Mesenchymal stem cell (in vitro differentiated cells and primary cell): ENCODE data around the gene SPINK2.
A peak's percentile ranks its signal among the peaks of the same experiment; 100 is the strongest.

Experiments
- DNase-seq: peaks from one replicate; pipeline ENCODE4 v3.0.0-alpha.2; 2013
- H2AFZ ChIP-seq: one replicate; pipeline ENCODE4 v1.6.1; 2013; ENCODE audit warnings: low read depth, mild to moderate bottlenecking, control low read depth, inconsistent platforms, low read length, moderate library complexity
- H2AK5ac ChIP-seq: 2 replicates; pipeline ENCODE4 v1.6.1; 2013; ENCODE audit warnings: low read length, moderate library complexity, mild to moderate bottlenecking, inconsistent platforms; ENCODE audit not compliant: severe bottlenecking
- H2BK120ac ChIP-seq: one replicate; pipeline ENCODE4 v1.6.1; 2013; ENCODE audit warnings: low read depth, mild to moderate bottlenecking, inconsistent platforms, low read length, moderate library complexity
- H2BK12ac ChIP-seq, 2 experiments: one replicate each; pipeline ENCODE4 v1.6.1; 2013; ENCODE audit warnings: inconsistent platforms in 2 of 2, low read length in 2 of 2, mild to moderate bottlenecking in 2 of 2, moderate library complexity in 2 of 2, control low read depth in 1 of 2
- H2BK15ac ChIP-seq: one replicate; pipeline ENCODE4 v1.6.1; 2013; ENCODE audit warnings: mild to moderate bottlenecking, low read depth, inconsistent platforms; ENCODE audit not compliant: poor library complexity, severe bottlenecking
- H2BK5ac ChIP-seq: 2 replicates; pipeline ENCODE4 v1.6.1; 2013; ENCODE audit warnings: low read depth, mild to moderate bottlenecking, low read length, control low read depth, inconsistent platforms; ENCODE audit not compliant: poor library complexity, severe bottlenecking
- H3K14ac ChIP-seq, 2 experiments: one replicate each; pipeline ENCODE4 v1.6.1; 2013; ENCODE audit warnings: inconsistent platforms in 2 of 2, low read length in 2 of 2, control low read depth in 1 of 2, mild to moderate bottlenecking in 1 of 2, moderate library complexity in 1 of 2
- H3K18ac ChIP-seq, 2 experiments: one replicate each; pipeline ENCODE4 v1.6.1; 2013; ENCODE audit warnings: inconsistent platforms in 2 of 2, low read length in 2 of 2, control low read depth in 1 of 2, low read depth in 1 of 2, mild to moderate bottlenecking in 1 of 2
- H3K23ac ChIP-seq, 2 experiments: one replicate each; pipeline ENCODE4 v1.6.1; 2013; ENCODE audit warnings: inconsistent platforms in 2 of 2, low read length in 2 of 2, mild to moderate bottlenecking in 2 of 2, moderate library complexity in 2 of 2, control low read depth in 1 of 2
- H3K27ac ChIP-seq: 2 replicates; pipeline ENCODE4 v1.5.1; 2013; ENCODE audit warnings: mild to moderate bottlenecking, moderate library complexity, low read length, control low read depth, inconsistent platforms; ENCODE audit not compliant: poor library complexity, severe bottlenecking
- H3K27me3 ChIP-seq, 2 experiments: 2 replicates each; pipeline versions ENCODE4 v1.6.1 to v1.7.0; 2013; ENCODE audit warnings: low read length in 2 of 2, mild to moderate bottlenecking in 2 of 2, moderate library complexity in 2 of 2, control low read depth in 1 of 2, inconsistent platforms in 1 of 2; ENCODE audit not compliant: control insufficient read depth in 1 of 2, insufficient read depth in 1 of 2
- H3K36me3 ChIP-seq, 2 experiments: 2 replicates each; pipeline versions ENCODE4 v1.6.1 to v1.7.0; 2013; ENCODE audit warnings: low read length in 2 of 2, control low read depth in 1 of 2, inconsistent platforms in 1 of 2, low read depth in 1 of 2, mild to moderate bottlenecking in 1 of 2; ENCODE audit not compliant: insufficient read depth in 2 of 2, control insufficient read depth in 1 of 2
- H3K4ac ChIP-seq, 2 experiments: one replicate each; pipeline ENCODE4 v1.6.1; 2013; ENCODE audit warnings: inconsistent platforms in 2 of 2, low read length in 2 of 2, mild to moderate bottlenecking in 2 of 2, moderate library complexity in 2 of 2, control low read depth in 1 of 2, low read depth in 1 of 2
- H3K4me1 ChIP-seq: 2 replicates; pipeline ENCODE4 v1.6.1; 2013; ENCODE audit warnings: low read depth, low read length, control low read depth; ENCODE audit not compliant: control insufficient read depth, insufficient read depth
- H3K4me2 ChIP-seq: 2 replicates; pipeline ENCODE4 v1.6.1; 2013; ENCODE audit warnings: low read length, mild to moderate bottlenecking, inconsistent platforms; ENCODE audit not compliant: poor library complexity, severe bottlenecking
- H3K4me3 ChIP-seq, 2 experiments: 2 replicates each; pipeline versions ENCODE4 v1.5.1 to v1.7.0; 2013; ENCODE audit warnings: low read length in 2 of 2, mild to moderate bottlenecking in 2 of 2, control low read depth in 1 of 2, low read depth in 1 of 2; ENCODE audit not compliant: insufficient read depth in 1 of 2
- H3K79me1 ChIP-seq: replicated peaks from 2 replicates; pipeline ENCODE4 v1.6.1; 2013; ENCODE audit warnings: mild to moderate bottlenecking, control low read depth, low read length, inconsistent platforms; ENCODE audit not compliant: poor library complexity, severe bottlenecking
- H3K9ac ChIP-seq: 2 replicates; pipeline ENCODE4 v1.7.0; 2013; ENCODE audit warnings: mild to moderate bottlenecking, low read length, moderate library complexity
- H3K9me3 ChIP-seq: 2 replicates; pipeline ENCODE4 v1.7.0; 2013; ENCODE audit warnings: mild to moderate bottlenecking, low read length; ENCODE audit not compliant: control insufficient read depth
- H4K8ac ChIP-seq: one replicate; pipeline ENCODE4 v1.6.1; 2013; ENCODE audit warnings: inconsistent platforms, mild to moderate bottlenecking, low read length, moderate library complexity
- H4K91ac ChIP-seq: one replicate; pipeline ENCODE4 v1.6.1; 2013; ENCODE audit warnings: mild to moderate bottlenecking, low read length, inconsistent platforms
- WGBS: methylation state at CpG from one replicate; pipeline ENCODE4 v1.1.7; 2013; ENCODE audit warnings: mixed read lengths; 5-methylcytosine and 5-hydroxymethylcytosine counted together

The SPINK2 gene

DNA sequence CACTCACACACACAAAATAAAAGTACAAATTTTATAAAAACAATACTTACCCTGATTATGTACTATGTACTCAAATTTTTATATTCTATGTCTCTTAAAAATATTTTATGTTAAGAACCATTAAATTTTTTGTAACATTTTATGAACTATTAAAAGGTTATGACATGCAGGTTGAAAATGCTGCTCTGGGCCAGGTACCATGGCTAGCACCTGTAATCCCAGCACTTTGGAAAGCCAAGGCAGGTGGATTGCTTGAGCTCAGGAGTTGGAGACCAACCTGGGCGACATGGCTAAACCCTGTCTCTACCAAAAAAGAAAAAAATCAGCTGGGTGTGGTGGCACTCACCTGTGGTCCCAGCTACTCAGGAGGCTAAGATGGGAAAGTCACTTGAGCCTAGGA is 29.4 kb upstream of the SPINK2 start:
- Histone ChIP-seq H2BK5ac (no peak overlapping the region), H3K18ac (no peak overlapping the region), H3K23ac (no peak overlapping the region), H2BK15ac (no peak overlapping the region), H3K9ac (no peak overlapping the region), H2BK12ac (no peak overlapping the region), H4K8ac (no peak overlapping the region), H4K91ac (no peak overlapping the region), H3K27ac (no peak overlapping the region), H3K4me3 (no peak overlapping the region), H2BK120ac (no peak overlapping the region), H2AK5ac (no peak overlapping the region), H3K4me1 (no peaks in the 10 kb centered on the region), H2AFZ (no peak overlapping the region), H3K4me2 (no peak overlapping the region), H3K36me3 (no peaks in the 10 kb centered on the region), H3K27me3 (no peaks in the 10 kb centered on the region), H3K9me3 (no peaks in the 10 kb centered on the region), H3K79me1 (no peaks in the 10 kb centered on the region), H3K4ac (no peak overlapping the region), H3K14ac (no peak overlapping the region)
- no peak for DNase-seq
- WGBS: 93% methylated on average over 1 of the region's 1 CpG

DNA sequence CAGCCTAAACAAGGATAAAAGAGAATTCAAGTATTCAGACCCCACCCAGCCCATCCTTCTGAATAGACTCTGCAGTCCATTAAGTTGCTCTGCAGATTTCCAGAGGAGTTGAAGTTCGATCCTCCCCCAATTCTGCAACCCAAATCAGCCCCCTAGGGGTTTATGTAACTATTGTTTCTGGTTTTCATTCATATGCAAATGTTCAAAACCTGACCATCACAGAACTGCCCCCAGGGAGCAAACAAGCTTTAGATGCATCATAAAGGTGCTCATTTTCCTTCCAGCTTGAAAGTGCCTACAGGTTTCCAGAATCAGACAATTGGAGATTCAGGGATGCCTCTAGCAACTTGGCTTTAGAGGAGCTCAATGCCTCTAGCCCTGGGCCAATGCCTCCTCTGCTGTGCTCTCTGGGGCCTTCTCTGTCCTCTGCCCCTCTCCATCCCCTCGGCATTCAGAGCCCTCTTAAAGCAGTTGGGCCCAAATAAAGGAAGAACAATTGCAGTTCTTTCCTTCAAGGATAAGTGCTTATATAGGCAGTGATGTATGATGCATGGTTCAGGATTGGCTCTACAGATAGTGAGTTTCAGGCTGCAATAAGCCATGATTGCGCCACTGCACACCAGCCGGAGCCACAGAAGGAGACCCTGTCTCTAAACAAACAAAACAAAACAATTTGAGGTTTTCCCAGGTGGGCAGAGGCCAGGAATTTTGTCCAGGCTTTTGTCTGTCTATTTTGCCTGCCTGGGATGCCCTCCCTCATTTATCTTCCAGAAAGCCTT is 23.5 kb upstream of the SPINK2 start:
- no peak overlapping the region for H2BK12ac ChIP-seq
- no peak overlapping the region for H3K14ac ChIP-seq
- WGBS: 55% methylated on average over 3 of the region's 4 CpGs
- no peaks in the 10 kb centered on the region for H3K9me3 ChIP-seq
- H3K23ac ChIP-seq: no peak overlapping the region
- no peaks in the 10 kb centered on the region for H3K4me1 ChIP-seq
- no peak overlapping the region for H2BK120ac ChIP-seq
- no peaks in the 10 kb centered on the region for H3K36me3 ChIP-seq
- no peak overlapping the region for H3K9ac ChIP-seq
- H4K91ac ChIP-seq: no peak overlapping the region
- H3K4me3 ChIP-seq: no peak overlapping the region
- no peak overlapping the region for H3K4me2 ChIP-seq
- DNase-seq: no peak
- no peak overlapping the region for H3K18ac ChIP-seq
- H2AK5ac ChIP-seq: no peak overlapping the region
- no peaks in the 10 kb centered on the region for H3K79me1 ChIP-seq
- no peaks in the 10 kb centered on the region for H3K27me3 ChIP-seq
- H3K27ac ChIP-seq: no peak overlapping the region
- no peak overlapping the region for H3K4ac ChIP-seq
- H4K8ac ChIP-seq: no peak overlapping the region
- no peak overlapping the region for H2BK15ac ChIP-seq
- no peak overlapping the region for H2BK5ac ChIP-seq
- no peak overlapping the region for H2AFZ ChIP-seq

DNA sequence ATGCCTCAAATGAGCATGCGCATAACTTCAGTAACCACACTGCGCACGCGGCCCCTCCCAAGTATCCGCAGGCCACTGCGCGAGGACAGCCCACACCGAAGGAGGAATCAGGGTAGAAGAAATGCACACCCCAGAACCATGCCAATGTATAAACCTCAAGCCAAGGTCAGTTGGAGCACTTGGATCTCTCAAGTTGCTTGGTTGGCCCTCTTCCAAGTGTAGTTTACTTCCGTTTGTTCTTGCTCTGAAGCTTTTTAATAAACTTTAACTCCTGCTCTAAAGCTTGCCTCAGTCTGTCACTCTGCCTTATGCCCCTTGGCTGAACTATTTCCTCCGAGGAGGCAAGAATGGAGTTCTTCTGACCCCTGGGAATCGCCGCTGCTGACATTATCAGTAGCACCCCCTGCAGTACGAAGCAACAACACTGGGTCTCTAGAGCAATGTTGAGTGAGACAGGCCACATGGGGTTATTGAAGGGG is 22.0 kb upstream of the SPINK2 start:
- Histone ChIP-seq H4K8ac (no peak overlapping the region), H2BK12ac (no peak overlapping the region), H2BK5ac (no peak overlapping the region), H3K9ac (no peak overlapping the region), H2AK5ac (no peak overlapping the region), H3K36me3 (no peaks in the 10 kb centered on the region), H3K79me1 (no peaks in the 10 kb centered on the region), H3K23ac (no peak overlapping the region), H3K14ac (no peak overlapping the region), H3K18ac (peak overlapping the region in 1 of 2 experiments; percentile 11), H2AFZ (no peak overlapping the region), H2BK15ac (no peak overlapping the region), H3K27me3 (no peaks in the 10 kb centered on the region), H3K4me2 (no peak overlapping the region), H3K9me3 (no peaks in the 10 kb centered on the region), H3K4me1 (no peaks in the 10 kb centered on the region), H4K91ac (no peak overlapping the region), H2BK120ac (no peak overlapping the region), H3K4me3 (no peak overlapping the region), H3K27ac (no peak overlapping the region), H3K4ac (no peak overlapping the region)
- DNase-seq: no peak
- WGBS: 79% methylated on average over 13 of the region's 13 CpGs

DNA sequence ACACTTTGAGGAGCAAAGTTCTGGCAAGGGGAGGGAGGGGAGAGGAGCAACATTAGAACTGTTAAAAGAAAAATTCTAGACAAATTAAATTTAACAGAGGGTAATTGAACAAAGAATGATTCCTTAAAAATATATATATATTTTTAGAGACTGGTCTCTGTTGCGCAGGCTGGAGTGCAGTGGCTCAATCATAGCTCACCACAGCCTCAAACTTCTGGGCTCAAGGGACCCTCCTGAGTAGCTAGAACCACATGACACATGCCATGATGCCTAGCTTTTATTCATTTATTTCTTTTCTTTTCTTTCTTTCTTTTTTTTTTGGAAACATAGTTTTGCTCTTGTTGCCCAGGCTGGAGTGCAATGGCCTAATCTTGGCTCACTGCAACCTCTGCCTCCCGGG is 19.1 kb upstream of the SPINK2 start:
- no peak overlapping the region for H4K8ac ChIP-seq
- no peak overlapping the region for H3K18ac ChIP-seq
- no peak overlapping the region for H2BK12ac ChIP-seq
- no peaks in the 10 kb centered on the region for H3K27me3 ChIP-seq
- H4K91ac ChIP-seq: no peak overlapping the region
- no peaks in the 10 kb centered on the region for H3K4me1 ChIP-seq
- no peak overlapping the region for H3K23ac ChIP-seq
- H2BK5ac ChIP-seq: no peak overlapping the region
- no peak overlapping the region for H3K9ac ChIP-seq
- H3K79me1 ChIP-seq: no peaks in the 10 kb centered on the region
- no peak for DNase-seq
- WGBS: 94% methylated on average over 2 of the region's 2 CpGs
- no peaks in the 10 kb centered on the region for H3K9me3 ChIP-seq
- H2BK15ac ChIP-seq: peak overlapping the region; percentile 48
- no peak overlapping the region for H3K4me3 ChIP-seq
- H3K27ac ChIP-seq: no peak overlapping the region
- no peak overlapping the region for H2BK120ac ChIP-seq
- H3K4me2 ChIP-seq: no peak overlapping the region
- no peaks in the 10 kb centered on the region for H3K36me3 ChIP-seq
- H3K4ac ChIP-seq: no peak overlapping the region
- no peak overlapping the region for H2AFZ ChIP-seq
- no peak overlapping the region for H3K14ac ChIP-seq
- no peak overlapping the region for H2AK5ac ChIP-seq
